HG02981 (cell line): ENCODE data around the gene C1orf50.
"Not testable (repeated sequence)": the region's sequence is repeated elsewhere in the genome, so short reads cannot be mapped to it uniquely, and the experiment has no call there.

Source experiments
- ATAC-seq: cut with Tn5 transposase; IDR thresholded peaks from one replicate; pipeline ENCODE4 v1.9.1; 2021; ENCODE audit warnings: mild to moderate bottlenecking, moderate library complexity; ENCODE audit not compliant: unreplicated experiment

C1orf50 gene

DNA sequence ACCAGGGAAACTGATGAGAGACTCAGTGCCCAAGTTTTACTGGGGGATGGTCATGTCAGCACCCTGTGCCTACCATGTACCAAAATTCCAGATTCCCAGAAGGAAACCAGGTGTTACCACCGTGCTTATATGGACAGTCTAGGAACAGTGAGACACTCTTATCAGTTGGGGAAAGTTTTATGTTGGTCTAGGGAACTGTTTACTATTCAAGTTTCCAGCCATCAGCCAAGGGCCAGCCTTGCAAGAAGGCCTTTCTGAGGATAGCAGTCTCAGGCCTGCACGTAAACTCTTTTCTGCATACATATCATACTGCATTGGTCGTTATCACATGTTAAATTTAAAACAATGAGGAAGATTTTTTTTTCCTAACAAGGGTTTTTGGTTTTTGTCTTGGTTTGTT, 30.4 kb downstream of the C1orf50 start:
- no peak for ATAC-seq

DNA sequence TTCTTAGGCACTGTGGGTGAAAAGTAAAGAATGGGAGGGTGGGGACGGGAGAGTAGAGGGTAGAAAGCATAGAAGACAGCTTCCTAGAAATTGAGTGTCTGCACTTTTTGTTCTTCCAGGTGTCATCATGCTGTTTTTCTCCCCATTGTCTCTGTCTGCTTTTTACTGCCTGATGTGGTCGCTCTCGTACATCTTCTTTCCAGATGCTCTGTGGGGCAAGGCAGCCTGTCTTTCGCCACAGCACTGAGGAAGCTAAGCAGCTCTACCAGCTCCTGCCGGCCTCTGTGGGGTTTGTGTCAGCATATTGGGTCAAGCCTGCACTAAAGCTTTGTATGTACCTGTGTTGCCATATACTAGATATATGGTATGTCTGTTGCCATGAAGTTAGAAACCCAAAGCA, 30.9 kb downstream of the C1orf50 start:
- ATAC-seq = no peak

DNA sequence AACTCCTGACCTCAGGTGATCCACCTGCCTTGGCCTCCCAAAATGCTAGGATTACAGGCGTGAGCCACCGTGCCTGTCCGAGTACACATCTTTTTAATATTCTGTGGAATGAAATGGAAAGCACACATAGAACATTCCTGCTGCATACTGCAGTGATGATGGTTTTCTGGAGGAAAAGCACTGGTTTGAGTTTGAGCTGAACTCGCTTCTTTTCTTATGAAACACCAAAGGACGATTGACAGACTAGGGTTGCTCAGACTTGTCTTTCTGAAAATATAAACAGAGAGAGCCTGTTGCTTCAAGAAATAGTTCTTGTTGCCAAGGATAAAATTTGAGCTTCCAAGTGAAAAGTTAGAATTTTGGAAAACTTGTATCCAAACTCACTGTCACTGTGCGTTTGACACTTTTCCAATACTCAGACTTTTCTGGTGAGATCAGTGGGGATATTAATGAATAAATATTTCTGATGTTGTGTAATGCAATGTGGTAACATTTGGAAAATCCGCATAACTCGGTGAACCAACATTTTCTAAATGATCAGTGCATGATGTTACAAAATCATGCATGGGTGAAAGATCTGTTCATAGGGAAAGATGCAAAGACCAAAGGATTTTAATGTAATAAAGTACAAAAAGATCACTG, 34.9 kb downstream of the C1orf50 start:
- ATAC-seq = no peak

DNA sequence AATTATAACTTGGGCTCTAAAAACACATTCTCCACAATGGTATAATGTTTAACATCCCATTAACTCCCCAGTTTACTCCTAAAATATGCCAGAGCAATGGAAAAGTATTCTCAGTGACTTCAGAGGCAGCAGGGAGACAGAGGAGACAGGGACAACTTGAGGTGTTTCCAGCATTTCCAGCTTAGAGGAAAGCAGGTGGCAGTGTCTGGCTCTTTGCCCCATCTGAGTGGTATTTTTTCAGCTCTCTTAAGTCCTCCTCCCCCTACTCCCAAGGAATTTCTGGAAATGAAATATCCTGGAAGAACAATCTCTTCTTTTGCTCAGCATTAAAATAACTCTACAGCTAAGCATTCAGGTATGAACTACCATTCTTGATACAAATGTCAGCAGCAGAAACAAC, 39.1 kb downstream of the C1orf50 start:
- no peak for ATAC-seq

DNA sequence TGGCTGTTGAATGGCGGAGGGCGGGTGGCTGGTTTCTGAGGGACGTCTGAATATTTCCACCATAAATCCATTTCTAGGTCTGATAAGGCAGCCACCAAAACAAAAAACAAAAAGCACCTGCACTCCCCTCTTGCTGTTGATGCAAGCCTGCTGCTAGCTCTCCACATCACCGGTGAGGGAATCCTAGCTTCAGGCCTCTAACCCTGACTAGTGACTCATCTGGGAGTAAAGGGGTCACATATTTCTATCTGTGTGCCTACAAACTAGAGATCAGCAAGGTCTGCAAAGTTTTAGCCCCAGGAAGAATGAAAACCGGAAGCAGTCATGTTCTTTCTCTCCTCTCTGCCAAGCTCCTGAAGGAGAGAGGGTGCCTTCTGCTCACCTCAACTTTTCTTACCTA, 39.5 kb downstream of the C1orf50 start:
- no peak for ATAC-seq

DNA sequence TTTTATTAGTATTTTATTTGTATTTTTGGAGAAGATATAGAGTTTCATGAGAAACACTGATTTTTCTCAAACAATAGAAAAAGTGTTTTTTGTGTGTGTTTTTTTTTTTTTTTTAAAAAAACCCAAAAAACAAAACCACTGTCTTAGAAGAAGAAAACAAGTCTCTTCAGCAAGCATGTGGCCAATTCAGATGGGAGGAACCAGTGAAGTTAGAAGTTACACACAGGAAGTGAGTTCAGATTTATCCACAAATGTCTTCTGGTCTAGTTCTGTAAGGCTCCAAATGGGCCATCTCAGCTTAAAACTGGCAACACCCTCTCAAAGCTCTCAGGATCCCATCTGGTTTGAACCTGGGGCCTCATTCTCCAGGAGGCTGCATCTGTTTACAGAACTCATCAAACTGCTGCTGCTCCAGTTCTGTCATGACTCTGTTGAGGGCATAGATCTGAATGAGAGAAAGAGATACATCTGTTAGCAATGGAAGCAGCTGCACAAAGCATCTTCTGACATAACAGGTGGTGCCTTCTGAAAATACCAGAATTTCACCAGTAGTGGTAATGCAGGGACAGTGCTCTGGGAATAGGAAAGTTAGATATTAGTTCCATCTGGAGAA, 40.1 kb downstream of the C1orf50 start:
- no peak for ATAC-seq

DNA sequence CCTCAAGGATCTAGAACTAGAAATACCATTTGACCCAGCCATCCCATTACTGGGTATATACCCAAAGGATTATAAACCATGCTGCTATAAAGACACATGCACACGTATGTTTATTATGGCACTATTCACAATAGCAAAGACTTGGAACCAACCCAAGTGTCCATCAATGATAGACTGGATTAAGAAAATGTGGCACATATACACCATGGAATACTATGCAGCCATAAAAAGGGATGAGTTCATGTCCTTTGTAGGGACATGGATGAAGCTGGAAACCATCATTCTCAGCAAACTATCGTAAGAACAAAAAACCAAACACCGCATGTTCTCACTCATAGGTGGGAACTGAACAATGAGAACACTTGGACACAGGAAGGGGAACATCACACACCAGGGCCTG, 47.8 kb downstream of the C1orf50 start:
- not testable (repeated sequence) for ATAC-seq

DNA sequence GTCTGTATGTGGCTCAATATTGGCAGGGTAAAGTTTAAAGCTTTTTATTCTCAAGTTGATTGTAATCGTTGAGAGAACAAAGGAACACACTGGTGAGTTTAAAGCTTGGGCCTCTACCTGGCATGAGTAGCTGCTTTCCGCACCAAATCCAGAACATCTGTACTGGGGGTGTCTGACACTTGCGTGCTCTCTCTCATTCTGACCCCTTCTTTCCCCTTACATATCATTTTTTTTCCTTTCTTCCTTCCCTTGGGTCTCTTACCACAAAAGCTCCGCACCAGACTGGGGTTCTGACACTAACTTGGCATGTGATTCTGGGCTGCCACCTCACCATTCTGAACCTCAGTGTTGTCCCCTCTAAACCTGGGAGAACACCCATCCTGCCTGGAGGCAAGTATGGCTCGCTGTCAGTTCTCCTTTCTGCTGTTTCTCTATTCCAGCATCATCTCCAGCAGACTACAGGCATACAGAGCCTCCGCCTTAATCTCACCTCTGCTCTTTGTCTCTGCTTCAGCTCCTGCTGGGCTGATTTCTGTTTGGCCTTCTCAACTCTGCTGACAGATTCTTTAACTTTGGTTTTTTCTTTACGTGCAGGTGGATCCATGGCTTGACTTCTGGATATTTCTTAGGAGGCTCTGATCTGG, 49.0 kb downstream of the C1orf50 start:
- no peak for ATAC-seq

DNA sequence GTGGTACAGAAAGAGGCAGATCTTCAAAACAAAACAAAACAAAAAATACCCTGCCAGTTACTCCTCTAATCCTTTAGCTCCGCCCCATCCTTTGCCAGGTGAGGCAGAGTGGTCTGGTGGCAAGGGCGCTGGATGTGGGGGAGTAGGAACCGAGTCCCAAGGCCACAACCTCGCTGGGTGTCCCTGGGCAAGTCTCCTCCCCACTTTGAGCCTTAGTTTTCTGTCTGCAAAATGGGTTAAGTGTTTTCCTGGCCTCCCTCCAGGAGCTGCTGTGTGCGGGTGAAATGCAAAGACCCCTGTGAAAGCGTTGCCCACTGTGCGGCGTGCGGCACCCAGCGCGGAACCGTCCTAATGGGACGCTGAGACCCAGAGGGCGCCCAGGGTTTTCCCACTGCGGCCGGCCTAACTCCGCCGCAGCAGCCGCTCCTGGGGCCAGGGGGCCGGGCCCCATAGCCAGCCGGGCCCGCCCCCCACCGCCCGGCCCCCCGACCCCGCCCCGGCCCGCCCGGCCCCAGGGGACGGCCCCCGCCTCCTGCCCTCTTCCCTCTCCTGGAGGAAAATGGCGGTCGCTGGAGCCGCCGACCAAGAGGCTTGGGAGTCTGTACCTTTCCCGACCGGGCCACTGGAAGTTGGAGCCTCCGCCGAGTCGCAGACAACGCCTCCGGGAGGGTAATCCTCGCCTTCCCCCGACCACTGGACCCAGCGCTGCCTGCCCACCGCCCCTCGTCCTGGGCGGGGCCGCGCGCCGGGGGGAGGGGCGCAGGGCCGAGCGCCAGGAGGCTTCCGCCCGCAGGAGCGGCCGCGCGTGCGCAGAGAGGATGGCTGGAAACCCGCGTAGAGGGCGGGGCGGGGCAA, 49.8 kb downstream of the C1orf50 start, which contains the start of the genes ERMAP and SVBP:
ERMAP (plus strand) TSS at position 538 of the 855 bp plus-strand sequence. CDS start 13,327 bp downstream, outside the sequence.
SVBP (minus strand) TSS at position 813 of the 855 bp plus-strand sequence. CDS start 853 bp downstream, outside the sequence.
- peak; percentile 76 for ATAC-seq

DNA sequence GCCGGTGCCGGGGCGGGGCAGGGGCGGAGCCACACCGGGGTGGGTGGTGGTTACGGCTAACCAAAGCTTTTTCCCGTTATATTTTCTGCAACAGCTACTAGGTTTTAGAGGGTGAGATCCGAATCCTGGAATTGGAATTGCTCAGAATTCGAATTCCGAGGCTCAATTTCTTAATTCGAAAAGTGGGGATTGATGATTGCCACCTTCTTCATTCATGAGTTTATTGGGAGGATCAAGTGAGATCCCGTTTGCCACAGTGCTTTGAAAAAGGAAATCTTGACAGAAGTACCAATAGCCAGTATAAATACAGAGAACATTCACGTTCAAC, 50.4 kb downstream of the C1orf50 start:
- no peak for ATAC-seq

DNA sequence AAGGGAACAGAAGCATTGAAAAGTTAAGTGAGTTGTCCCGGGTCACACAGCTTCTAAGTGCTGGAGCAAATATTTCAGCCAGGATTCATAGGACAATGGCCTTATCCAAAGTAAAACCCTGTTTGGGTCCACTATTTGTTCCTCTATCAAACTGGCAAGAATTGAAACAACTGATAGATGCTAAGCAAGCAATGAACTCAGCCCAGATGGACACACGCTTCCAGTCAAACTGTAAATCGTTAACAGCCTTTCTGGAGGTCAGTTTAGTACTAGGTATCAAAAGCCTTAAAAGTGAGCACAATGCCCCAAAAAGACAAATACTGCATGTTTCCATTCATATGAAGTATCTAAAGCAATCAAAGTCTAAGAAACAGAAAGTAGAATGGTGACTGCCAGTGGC, 50.9 kb downstream of the C1orf50 start:
- ATAC-seq = no peak

DNA sequence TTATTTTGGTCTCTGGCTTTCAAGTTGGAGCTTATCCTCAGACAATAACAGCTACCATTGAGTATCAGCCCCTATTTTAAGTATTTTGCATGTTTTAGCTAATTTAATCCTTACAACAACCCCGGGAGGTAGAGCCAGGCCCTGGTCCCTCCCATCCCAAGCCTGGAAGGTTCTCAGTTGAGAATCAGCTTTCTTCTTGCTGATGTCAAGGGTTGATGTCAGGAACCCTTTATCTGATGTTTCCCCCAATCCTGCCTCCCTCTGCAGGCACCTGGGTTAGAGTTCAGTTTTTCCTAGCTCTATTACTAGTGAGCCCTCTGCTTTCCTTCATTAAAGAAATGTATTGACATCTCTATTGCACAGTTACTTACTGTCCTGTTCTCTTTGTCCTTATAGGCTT, 53.8 kb downstream of the C1orf50 start:
- ATAC-seq = no peak

DNA sequence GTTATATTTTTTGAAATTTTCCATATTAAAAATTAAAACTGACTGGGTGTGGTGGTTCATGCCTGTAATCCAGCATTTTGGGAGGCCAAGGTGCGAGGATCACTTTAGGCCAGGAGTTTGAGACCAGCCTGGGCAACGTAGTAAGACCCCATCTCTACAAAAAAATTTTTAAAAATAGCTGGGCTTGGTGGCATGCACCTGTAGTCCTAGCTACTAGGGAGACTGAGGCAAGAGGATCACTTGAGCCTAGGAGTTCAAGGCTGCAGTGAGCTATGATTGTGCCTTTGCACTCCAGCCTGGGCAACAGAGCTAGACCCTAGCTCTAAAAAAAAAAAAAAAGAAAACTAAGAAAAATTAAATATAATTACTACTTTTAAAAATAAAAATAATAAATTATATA, 54.6 kb downstream of the C1orf50 start:
- ATAC-seq = no peak

DNA sequence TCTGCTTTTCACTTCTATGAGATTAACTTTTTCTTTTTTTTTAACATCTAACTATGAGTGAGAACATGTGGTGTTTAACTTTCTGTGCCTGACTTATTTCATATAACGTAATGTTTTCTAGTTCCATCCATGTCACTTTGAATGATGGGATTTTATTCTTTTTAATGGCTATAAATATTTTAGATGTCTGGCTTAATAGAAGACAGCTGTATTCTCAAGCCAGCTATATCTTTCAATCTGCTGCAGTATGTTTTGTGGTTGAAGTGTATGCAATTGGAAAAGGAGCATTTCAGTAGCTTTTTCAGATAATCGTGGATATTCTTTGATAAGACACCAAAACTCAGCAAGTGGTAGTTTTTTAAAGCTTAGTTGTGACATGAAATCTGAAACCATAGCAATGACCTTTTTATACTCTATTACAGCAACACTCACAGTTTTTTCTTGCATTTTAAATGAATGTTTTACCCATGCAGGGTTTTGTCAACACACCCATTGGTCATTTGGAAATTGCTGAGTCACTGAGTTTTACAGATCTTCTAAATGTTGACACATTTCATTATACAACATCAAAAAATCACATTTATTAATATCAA, 55.8 kb downstream of the C1orf50 start:
- no peak for ATAC-seq

DNA sequence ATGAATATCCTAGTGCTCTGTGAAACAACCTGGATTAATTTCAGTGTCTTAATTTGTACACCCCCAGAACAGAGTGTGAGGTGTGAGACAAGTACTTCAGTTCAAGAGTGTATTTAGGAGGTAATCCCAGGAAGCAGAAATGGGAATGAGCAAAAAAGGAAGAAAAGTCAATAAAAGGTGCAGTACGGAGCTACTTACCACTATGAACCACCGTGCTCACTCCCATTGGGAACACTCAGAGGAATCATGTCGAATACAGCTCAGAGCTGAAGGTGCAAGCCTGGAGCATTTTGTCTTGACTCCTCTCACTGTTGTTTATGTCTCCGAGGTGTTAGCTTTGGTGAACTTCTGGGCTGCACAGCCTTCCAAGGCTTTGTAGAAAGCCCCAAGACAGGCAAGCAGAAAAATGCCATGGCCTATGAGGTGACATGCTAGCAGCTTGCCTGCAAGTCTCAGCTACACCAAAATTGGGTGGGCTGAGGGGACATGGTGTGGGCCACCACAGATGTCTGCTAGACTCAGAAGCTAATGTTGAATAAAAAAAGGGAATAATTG, 57.5 kb downstream of the C1orf50 start:
- no peak for ATAC-seq

DNA sequence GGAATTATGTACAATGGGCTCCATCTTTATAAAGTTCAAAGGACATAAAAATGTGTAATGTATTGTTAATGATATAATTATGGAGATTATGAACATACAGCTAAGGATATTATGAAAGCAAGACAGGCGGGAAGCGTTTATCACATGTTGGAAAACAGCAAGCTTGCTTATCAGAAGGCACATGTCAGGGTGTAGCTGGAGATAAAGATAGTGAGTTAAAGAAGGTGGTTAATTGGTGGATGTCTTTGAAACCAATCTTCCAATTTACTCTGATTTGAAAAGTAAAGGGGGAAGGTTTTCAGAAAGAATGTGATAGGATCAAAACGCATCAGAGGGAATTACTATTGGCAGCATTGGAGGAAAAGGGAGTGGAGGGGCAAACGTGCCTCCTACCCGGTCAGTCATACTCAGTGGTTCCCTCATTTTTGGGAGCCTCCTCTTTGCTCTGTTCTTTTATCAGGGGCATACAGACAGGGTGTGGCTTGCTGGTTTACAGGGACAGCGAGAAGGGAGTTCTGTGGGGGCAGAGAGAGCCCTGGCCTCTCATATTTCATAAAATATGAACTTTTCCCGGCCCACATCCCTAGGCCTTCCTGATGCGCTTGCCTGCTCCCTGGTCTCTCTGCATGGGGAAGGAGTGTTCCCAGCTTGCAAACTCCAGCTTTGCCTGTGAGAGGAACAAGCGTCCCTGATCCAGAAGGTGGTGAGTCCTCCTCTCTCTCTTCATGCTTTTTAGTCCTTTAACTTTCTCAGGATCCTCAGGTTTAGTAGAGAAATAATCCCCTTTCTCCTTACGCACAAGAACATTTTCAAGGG, 58.2 kb downstream of the C1orf50 start:
- ATAC-seq = no peak
